SU-DHL-6 (cell line): ENCODE measurements around the gene CHEK2.

ENCODE experiments used
- EZH2phosphoT487 ChIP-seq: fragments of 200-600 bp; sonication (generic), shearing (Covaris generic); conservative IDR thresholded peaks from 2 replicates; pipeline ENCODE4 v1.6.1; 2018; ENCODE audit warnings: mild to moderate bottlenecking, antibody characterized with exemption, low read length, moderate library complexity, mixed read lengths
- TF ChIP-seq, protein P1 (sequence below): fragments of 200-600 bp; sonication (generic); IDR thresholded peaks from one replicate; pipeline ENCODE4 v1.5.1; 2017; ENCODE audit warnings: antibody characterized with exemption, mild to moderate bottlenecking, low read length, moderate library complexity; ENCODE audit not compliant: insufficient read depth, poor library complexity, severe bottlenecking

DNA sequence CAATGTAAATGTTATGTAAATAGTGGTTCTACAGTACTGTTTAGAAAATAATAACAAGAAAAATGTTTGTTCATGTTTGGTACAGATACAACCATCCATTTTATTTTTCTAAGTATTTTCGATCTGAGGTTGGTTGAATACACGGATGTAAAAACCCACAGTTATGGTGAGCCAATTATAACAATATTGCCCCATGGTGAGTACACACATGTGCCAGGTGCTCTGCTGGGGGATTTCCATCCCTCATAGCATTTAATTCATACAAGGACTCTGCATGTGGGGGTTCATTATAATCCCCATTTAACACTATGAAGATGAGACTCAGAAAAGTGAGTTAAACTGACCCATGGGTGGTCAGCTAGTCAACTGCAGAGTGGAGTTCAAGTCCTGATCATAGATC is 38.7 kb downstream of the CHEK2 start:
- TF ChIP-seq, protein P1, sequence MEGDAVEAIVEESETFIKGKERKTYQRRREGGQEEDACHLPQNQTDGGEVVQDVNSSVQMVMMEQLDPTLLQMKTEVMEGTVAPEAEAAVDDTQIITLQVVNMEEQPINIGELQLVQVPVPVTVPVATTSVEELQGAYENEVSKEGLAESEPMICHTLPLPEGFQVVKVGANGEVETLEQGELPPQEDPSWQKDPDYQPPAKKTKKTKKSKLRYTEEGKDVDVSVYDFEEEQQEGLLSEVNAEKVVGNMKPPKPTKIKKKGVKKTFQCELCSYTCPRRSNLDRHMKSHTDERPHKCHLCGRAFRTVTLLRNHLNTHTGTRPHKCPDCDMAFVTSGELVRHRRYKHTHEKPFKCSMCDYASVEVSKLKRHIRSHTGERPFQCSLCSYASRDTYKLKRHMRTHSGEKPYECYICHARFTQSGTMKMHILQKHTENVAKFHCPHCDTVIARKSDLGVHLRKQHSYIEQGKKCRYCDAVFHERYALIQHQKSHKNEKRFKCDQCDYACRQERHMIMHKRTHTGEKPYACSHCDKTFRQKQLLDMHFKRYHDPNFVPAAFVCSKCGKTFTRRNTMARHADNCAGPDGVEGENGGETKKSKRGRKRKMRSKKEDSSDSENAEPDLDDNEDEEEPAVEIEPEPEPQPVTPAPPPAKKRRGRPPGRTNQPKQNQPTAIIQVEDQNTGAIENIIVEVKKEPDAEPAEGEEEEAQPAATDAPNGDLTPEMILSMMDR, result no peak
- TF ChIP-seq EZH2phosphoT487, result no peak
